ENCODE results near the gene STAMBP.
A peak's percentile ranks its signal among the peaks of the same experiment; 100 is the strongest.
"Not testable (repeated sequence)": the region's sequence is repeated elsewhere in the genome, so short reads cannot be mapped to it uniquely, and the experiment has no call there.

STAMBP gene

DNA sequence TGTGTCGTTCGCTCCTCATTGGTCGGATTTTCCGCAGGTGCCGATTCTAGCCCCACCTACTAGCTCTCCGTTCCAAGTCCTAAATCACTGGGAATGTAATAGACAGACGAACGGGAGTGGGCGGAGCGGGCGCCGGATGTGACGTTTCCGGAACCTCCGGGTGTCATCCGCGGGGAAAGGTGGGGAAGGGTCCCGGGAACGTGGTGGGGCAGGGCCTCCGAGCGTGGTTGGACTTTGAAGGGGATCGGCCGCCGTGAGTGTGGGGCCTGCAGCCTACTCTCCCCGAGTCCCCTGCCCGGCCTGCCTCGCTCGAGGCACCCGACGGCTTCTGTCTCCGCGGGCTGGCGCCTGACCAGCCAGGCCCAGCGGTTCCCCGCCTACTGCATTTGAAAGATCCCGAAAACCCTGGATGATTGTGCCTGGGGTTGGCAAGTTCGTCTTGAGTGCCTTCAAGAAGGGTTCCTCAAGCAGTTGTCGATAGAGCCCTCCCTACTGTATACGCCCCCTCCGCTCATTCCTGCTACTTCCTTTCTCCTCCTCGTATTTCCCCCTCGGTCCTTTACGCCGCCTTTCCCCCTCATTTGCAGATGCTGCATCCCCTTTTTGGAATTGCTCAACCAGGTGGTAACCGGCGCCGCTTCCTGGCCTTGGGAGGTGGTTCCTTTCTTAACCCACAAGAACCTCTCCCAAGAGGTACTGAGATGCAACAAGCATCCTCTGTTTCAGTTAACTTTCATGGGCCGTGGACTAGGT lies at the start of gene STAMBP:
TSS of gene STAMBP (plus strand) at position 144 of the 753 bp plus-strand sequence. CDS start 1,896 bp downstream, outside the sequence.
- peak; percentile 84 for DNase-seq (ENCODE audit: low read depth)
- TF ChIP-seq, protein P1, sequence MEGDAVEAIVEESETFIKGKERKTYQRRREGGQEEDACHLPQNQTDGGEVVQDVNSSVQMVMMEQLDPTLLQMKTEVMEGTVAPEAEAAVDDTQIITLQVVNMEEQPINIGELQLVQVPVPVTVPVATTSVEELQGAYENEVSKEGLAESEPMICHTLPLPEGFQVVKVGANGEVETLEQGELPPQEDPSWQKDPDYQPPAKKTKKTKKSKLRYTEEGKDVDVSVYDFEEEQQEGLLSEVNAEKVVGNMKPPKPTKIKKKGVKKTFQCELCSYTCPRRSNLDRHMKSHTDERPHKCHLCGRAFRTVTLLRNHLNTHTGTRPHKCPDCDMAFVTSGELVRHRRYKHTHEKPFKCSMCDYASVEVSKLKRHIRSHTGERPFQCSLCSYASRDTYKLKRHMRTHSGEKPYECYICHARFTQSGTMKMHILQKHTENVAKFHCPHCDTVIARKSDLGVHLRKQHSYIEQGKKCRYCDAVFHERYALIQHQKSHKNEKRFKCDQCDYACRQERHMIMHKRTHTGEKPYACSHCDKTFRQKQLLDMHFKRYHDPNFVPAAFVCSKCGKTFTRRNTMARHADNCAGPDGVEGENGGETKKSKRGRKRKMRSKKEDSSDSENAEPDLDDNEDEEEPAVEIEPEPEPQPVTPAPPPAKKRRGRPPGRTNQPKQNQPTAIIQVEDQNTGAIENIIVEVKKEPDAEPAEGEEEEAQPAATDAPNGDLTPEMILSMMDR (IDR thresholded peaks at IDR 0.05; ENCODE audit: control insufficient read depth, extremely low read depth, insufficient read depth): no peak
- peak within 1 kb of the TSS; percentile 90 for H3K4me3 ChIP-seq (ENCODE audit: low read depth, low read length)

DNA sequence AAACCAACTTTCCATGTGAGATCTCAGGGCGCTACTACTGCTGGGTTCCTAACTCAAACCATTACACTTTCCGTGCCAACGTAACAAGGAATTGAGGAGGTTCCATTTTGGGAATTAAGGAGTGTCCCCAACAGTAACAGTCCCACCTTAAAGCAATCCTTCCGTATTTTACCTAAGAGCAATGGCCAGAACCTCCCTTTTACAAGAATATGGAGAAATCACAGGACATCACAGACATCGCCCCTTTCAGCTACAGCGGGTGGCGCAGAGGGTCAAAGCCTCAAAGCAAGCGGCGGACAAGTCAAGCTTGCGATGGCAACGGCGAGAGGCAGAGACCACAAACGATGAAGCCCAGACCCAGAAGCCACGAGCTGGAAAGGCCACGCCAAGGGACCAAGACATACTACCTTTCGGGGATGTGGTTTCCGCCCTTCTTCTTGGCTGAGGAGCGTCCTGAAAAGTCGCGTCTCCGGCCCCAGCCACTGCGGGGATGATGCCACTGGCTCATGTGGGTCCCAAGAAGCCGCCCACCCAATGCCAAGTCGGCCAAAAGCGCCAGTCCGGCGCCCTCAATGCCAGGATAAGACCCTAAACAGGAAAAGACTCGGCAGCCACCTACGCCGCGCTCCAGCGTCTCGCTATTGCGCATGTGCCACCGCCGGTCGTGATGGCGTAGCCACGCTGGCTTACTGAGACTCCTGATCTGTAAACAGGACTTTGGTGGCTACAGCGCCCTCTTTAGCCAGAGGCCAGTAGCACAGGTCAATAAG lies 49.1 kb upstream of the STAMBP start, which contains the start of gene DUSP11:
TSS of gene DUSP11 (minus strand) at position 637 of the 770 bp plus-strand sequence. CDS start at position 508, 129 bp downstream.
- H3K4me3 ChIP-seq (ENCODE audit: low read depth, low read length): peak within 1 kb of the TSS; percentile 86
- TF ChIP-seq, protein P1 (IDR thresholded peaks at IDR 0.05; ENCODE audit: control insufficient read depth, extremely low read depth, insufficient read depth): peak; percentile 75
- DNase-seq (ENCODE audit: low read depth): peak; percentile 66

DNA sequence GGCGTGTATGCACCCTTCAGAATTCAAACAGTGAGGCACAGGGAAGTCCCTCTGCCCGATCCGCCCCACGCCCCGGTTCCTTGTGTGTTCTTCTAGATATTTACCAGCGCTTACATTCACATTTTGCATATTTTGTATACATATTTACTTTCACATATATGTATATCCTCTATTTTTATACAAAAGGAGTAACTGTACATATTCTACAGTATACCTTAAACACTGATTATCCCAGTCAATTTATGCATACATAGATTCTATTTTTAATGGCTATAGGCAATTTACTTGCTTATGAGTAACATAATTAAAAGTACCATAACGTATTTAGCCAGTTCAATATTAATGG lies 48.6 kb upstream of the STAMBP start:
- TF ChIP-seq, protein P1 (IDR thresholded peaks at IDR 0.05; ENCODE audit: control insufficient read depth, extremely low read depth, insufficient read depth): no peak
- no peak for DNase-seq (ENCODE audit: low read depth)
- peak overlapping the region; percentile 86 for H3K4me3 ChIP-seq (ENCODE audit: low read depth, low read length)

DNA sequence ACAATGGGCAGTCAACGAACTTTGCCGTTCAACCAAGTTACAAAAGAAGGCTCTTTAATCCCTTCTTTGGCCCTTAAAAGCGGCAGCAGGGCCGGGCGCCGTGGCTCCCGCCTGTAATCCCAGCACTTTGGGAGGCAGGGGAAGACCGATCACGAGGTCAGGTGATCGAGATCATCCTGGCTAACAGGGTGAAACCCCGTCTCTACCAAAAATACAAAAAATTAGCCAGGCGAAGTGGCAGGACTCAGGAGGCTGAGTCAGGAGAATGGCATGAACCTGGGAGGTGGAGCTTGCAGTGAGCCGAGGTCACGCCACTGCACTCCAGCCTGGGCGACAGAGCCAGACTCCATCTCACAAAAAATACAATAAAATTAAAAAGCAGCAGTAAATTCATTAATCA lies 45.4 kb upstream of the STAMBP start:
- H3K4me3 ChIP-seq (ENCODE audit: low read depth, low read length); DNase-seq (ENCODE audit: low read depth): not testable (repeated sequence)

DNA sequence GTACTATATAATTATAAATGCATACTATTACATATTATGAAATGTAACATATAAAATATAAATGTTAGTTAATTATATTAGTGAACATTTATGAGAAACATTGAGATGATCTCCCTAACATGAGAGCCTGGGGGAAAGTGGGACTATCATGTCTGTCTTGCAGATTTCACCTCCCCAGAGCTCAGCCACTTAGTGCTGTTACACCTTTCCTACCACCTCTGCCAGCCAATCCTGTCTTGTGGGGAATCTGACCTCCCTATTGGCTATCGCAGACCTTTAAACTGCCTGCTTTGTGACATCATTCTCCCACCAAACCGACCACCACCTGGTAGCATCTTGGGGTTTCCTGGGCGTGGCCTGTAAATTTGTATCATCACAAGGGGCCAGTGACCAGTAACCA lies 44.9 kb upstream of the STAMBP start, which contains the start of gene C2orf78:
TSS of gene C2orf78 (plus strand) at position 301 of the 400 bp plus-strand sequence. CDS start 127 bp downstream, outside the sequence.
- not testable (repeated sequence) for H3K4me3 ChIP-seq (ENCODE audit: low read depth, low read length); DNase-seq (ENCODE audit: low read depth)

DNA sequence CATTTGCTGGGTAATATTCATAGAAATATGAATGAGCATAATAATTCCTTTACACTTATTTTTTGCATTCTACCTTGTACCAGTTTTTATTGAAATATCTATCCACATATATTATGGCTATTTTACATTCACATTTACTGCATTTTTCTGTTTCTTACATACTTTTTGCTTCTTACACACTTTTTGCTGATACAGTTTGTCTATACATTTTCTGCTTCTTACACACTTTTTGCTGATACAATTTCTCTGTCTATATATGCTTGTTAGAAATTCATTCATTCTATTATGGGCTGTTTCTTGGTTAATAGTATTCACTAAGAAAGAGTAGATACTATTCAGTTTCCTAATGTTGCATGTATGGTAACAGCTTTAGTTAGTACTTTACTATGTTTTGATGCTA lies 16.9 kb upstream of the STAMBP start:
- no peak for DNase-seq (ENCODE audit: low read depth)
- H3K4me3 ChIP-seq (ENCODE audit: low read depth, low read length): no peak overlapping the region
- TF ChIP-seq, protein P1 (IDR thresholded peaks at IDR 0.05; ENCODE audit: control insufficient read depth, extremely low read depth, insufficient read depth): no peak

DNA sequence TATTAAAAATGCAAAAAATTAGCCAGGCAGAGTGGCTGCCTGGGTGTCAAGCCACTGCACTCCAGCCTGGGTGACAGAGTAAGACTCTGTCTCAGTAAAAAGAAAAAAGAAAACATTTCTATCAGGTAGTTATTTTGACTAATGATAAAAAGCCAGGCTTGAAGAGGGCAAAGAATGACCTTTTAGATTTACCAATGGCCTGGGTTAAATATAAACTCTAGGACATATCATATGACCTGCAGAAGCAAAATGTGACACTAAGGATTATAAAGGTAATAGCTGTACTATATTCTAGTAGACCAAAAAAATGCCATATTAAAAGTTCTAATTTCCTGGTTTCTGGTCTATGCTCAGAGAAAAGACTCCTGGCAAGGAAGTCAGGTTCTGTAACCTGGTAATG lies 16.1 kb upstream of the STAMBP start:
- DNase-seq (ENCODE audit: low read depth): no peak
- no peak overlapping the region for H3K4me3 ChIP-seq (ENCODE audit: low read depth, low read length)
- TF ChIP-seq, protein P1 (IDR thresholded peaks at IDR 0.05; ENCODE audit: control insufficient read depth, extremely low read depth, insufficient read depth): no peak

Data from LNCaP clone FGC (cell line).